CD4-positive, alpha-beta T cell treated with Interferon alpha-2 for 1 hour (primary cell): Measurements from ENCODE around the gene PCDHA1.
A peak's percentile ranks its signal among the peaks of the same experiment; 100 is the strongest.
"Not testable (repeated sequence)": the region's sequence is repeated elsewhere in the genome, so short reads cannot be mapped to it uniquely, and the experiment has no call there.

Experiments
- DNase-seq, 2 donors: peaks; one replicate each; pipeline ENCODE4 v3.0.0-alpha.2; 2020 to 2022

The PCDHA1 gene

GRCh38 chr5:140808889-140809291, 22.9 kb downstream of the PCDHA1 start:
- DNase-seq = no peak

GRCh38 chr5:140821375-140822280, 35.7 kb downstream of the PCDHA1 start, which contains the start of gene PCDHA5:
Gene PCDHA5, plus strand, starts transcription at chr5:140821613.
- no peak for DNase-seq

- DNase-seq = no peak
Measured at GRCh38 chr5:140822281-140822629, 36.3 kb downstream of the PCDHA1 start.

GRCh38 chr5:140822969-140823368, 37.0 kb downstream of the PCDHA1 start:
- not testable (repeated sequence) for DNase-seq

- DNase-seq = no peak
Measured at GRCh38 chr5:140823475-140823874, 37.5 kb downstream of the PCDHA1 start.

GRCh38 chr5:140827704-140828361, 41.9 kb downstream of the PCDHA1 start, which contains the start of gene PCDHA6:
Gene PCDHA6, plus strand, starts transcription at chr5:140827960. Its CDS starts 132 bp downstream, at chr5:140828092.
- no peak for DNase-seq

GRCh38 chr5:140828362-140828737, 42.4 kb downstream of the PCDHA1 start:
- no peak for DNase-seq

- not testable (repeated sequence) for DNase-seq
Measured at GRCh38 chr5:140829511-140830501, 43.9 kb downstream of the PCDHA1 start.

- no peak for DNase-seq
Measured at GRCh38 chr5:140833993-140834392, 48.1 kb downstream of the PCDHA1 start, which contains the start of gene PCDHA7. Gene PCDHA7, plus strand, starts transcription at chr5:140834269. Its CDS starts 115 bp downstream, at chr5:140834384.

GRCh38 chr5:140834439-140835008, 48.6 kb downstream of the PCDHA1 start:
- DNase-seq = not testable (repeated sequence)

GRCh38 chr5:140835622-140836510, 49.9 kb downstream of the PCDHA1 start:
- DNase-seq = no peak

- peak in 1 of 2 donors; percentile 6 for DNase-seq
Measured at GRCh38 chr5:140840978-140841962, 55.3 kb downstream of the PCDHA1 start, which contains the start of gene PCDHA8. Gene PCDHA8, plus strand, starts transcription at chr5:140841187. Its CDS starts 135 bp downstream, at chr5:140841322.

- DNase-seq = no peak
Measured at GRCh38 chr5:140842798-140843733, 57.1 kb downstream of the PCDHA1 start.

- not testable (repeated sequence) for DNase-seq
Measured at GRCh38 chr5:140848139-140849102, 62.5 kb downstream of the PCDHA1 start, which contains the start of gene PCDHA9. Gene PCDHA9, plus strand, starts transcription at chr5:140848382. Its CDS starts 114 bp downstream, at chr5:140848496.

- not testable (repeated sequence) for DNase-seq
Measured at GRCh38 chr5:140849831-140850634, 64.1 kb downstream of the PCDHA1 start.
